Measurements from ENCODE around the gene CPEB2.

CPEB2 gene

GRCh38 chr4:15001248-15001868 lies 923 bp upstream of the CPEB2 start:
- FAIRE-seq = peak; percentile 46
- DNase-seq (ENCODE audit: insufficient read length) = peak; percentile 2
- no peak for TF ChIP-seq TAF1 (IDR thresholded peaks at IDR 0.05; ENCODE audit: borderline replicate concordance, low read depth, low read length)
- no peak for TF ChIP-seq POLR2A (IDR thresholded peaks at IDR 0.05; ENCODE audit: low read depth, low read length)
- no peak for TF ChIP-seq POLR2AphosphoS5 (IDR thresholded peaks at IDR 0.05; ENCODE audit: low read depth, low read length)

- TF ChIP-seq TAF1 (IDR thresholded peaks at IDR 0.05; ENCODE audit: borderline replicate concordance, low read depth, low read length) (peak; percentile 65; the same call in 1 of the 2 replicates), POLR2AphosphoS5 (IDR thresholded peaks at IDR 0.05; ENCODE audit: low read depth, low read length) (no peak; the same call in 1 of the 2 replicates), POLR2A (IDR thresholded peaks at IDR 0.05; ENCODE audit: low read depth, low read length) (peak; percentile 5; the same call in 1 of the 2 replicates)
- FAIRE-seq = no peak
Observed at GRCh38 chr4:15002659-15003400, 549 bp downstream of the CPEB2 start.

GRCh38 chr4:15003401-15003890 lies 1.2 kb downstream of the CPEB2 start:
- TF ChIP-seq TAF1 (IDR thresholded peaks at IDR 0.05; ENCODE audit: borderline replicate concordance, low read depth, low read length) (no peak), POLR2A (IDR thresholded peaks at IDR 0.05; ENCODE audit: low read depth, low read length) (no peak; the same call in 1 of the 2 replicates), POLR2AphosphoS5 (IDR thresholded peaks at IDR 0.05; ENCODE audit: low read depth, low read length) (no peak)
- DNase-seq (ENCODE audit: insufficient read length) (peak; percentile 31), FAIRE-seq (no peak)

More at GRCh38 chr4:15002659-15003400, 549 bp downstream of the CPEB2 start:
- peak; percentile 31 for DNase-seq (ENCODE audit: insufficient read length)

GRCh38 chr4:15003891-15004738 lies 1.8 kb downstream of the CPEB2 start:
- peak; percentile 33 for FAIRE-seq
- DNase-seq (ENCODE audit: insufficient read length) = peak; percentile 21

GRCh38 chr4:15004739-15005301 lies 2.5 kb downstream of the CPEB2 start:
- TF ChIP-seq TAF1 (IDR thresholded peaks at IDR 0.05; ENCODE audit: borderline replicate concordance, low read depth, low read length) (no peak), POLR2AphosphoS5 (IDR thresholded peaks at IDR 0.05; ENCODE audit: low read depth, low read length) (peak; percentile 48; the same call in 1 of the 2 replicates)
- DNase-seq (ENCODE audit: insufficient read length) (peak; percentile 19), FAIRE-seq (peak; percentile 57)

More at GRCh38 chr4:15003891-15004738, 1.8 kb downstream of the CPEB2 start:
- no peak for TF ChIP-seq POLR2A (IDR thresholded peaks at IDR 0.05; ENCODE audit: low read depth, low read length)
- TF ChIP-seq POLR2AphosphoS5 (IDR thresholded peaks at IDR 0.05; ENCODE audit: low read depth, low read length) = no peak
- no peak for TF ChIP-seq TAF1 (IDR thresholded peaks at IDR 0.05; ENCODE audit: borderline replicate concordance, low read depth, low read length)

- FAIRE-seq (peak; percentile 30), DNase-seq (ENCODE audit: insufficient read length) (no peak)
- TF ChIP-seq TAF1 (IDR thresholded peaks at IDR 0.05; ENCODE audit: borderline replicate concordance, low read depth, low read length) (no peak), POLR2A (IDR thresholded peaks at IDR 0.05; ENCODE audit: low read depth, low read length) (no peak), POLR2AphosphoS5 (IDR thresholded peaks at IDR 0.05; ENCODE audit: low read depth, low read length) (no peak)
Observed at GRCh38 chr4:15005474-15006115, 3.3 kb downstream of the CPEB2 start.

- TF ChIP-seq TAF1 (IDR thresholded peaks at IDR 0.05; ENCODE audit: borderline replicate concordance, low read depth, low read length) (no peak), POLR2AphosphoS5 (IDR thresholded peaks at IDR 0.05; ENCODE audit: low read depth, low read length) (no peak), POLR2A (IDR thresholded peaks at IDR 0.05; ENCODE audit: low read depth, low read length) (no peak)
- DNase-seq (ENCODE audit: insufficient read length) (no peak), FAIRE-seq (peak; percentile 70)
Observed at GRCh38 chr4:15006416-15007024, 4.2 kb downstream of the CPEB2 start.

DNA sequence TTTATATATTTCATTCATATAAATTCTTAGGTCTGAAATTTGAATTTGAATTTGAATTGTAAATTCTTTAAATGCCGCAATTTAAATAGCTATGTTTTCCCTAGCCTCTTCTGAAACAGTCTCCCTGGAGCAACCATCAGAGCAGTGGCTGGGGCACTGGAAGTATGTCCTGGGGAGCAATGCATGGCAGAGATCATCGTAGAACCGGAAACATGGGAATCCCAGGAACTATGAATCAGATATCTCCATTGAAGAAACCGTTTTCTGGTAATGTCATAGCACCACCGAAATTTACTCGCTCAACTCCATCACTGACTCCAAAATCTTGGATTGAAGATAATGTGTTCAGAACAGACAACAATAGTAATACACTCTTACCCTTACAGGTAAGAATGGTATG lies 4.9 kb downstream of the CPEB2 start:
- TF ChIP-seq TAF1 (IDR thresholded peaks at IDR 0.05; ENCODE audit: borderline replicate concordance, low read depth, low read length) (no peak), POLR2AphosphoS5 (IDR thresholded peaks at IDR 0.05; ENCODE audit: low read depth, low read length) (no peak), POLR2A (IDR thresholded peaks at IDR 0.05; ENCODE audit: low read depth, low read length) (no peak)
- FAIRE-seq = peak; percentile 76

DNA sequence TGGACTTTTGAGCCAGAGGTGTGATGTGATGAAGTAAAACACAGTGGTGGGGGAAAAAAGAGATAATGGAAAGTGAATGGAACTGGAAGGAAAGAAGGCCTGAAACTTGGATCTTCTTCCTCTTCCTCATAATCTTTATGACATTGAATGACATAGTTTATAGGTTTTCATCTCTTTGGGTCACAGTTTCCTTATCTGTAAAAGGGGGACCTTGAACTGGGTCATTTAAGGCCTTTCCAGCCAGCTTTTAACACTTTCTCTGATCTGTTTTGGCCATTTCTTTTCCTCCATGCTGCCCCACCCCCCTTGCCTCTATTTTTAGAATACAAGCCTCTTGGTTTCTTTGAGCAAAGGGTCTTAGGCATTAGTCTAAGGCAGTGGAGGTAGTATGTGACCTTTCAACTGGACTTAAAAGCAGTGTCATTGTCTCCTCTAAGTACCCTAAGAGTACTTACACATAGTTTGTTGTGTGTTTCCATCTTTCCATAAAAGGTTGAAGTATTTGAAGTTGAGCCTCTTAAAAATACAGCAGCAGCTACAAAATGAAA lies 7.8 kb downstream of the CPEB2 start:
- FAIRE-seq (no peak), DNase-seq (ENCODE audit: insufficient read length) (no peak)
- TF ChIP-seq POLR2A (IDR thresholded peaks at IDR 0.05; ENCODE audit: low read depth, low read length) = no peak
- TF ChIP-seq POLR2AphosphoS5 (IDR thresholded peaks at IDR 0.05; ENCODE audit: low read depth, low read length) = no peak
- TF ChIP-seq TAF1 (IDR thresholded peaks at IDR 0.05; ENCODE audit: borderline replicate concordance, low read depth, low read length) = no peak

More for the DNA sequence above, 4.9 kb downstream of the CPEB2 start:
- DNase-seq (ENCODE audit: insufficient read length) = no peak

GRCh38 chr4:15011166-15011565 lies 8.9 kb downstream of the CPEB2 start:
- FAIRE-seq (no peak), DNase-seq (ENCODE audit: insufficient read length) (no peak)
- TF ChIP-seq POLR2A (IDR thresholded peaks at IDR 0.05; ENCODE audit: low read depth, low read length) (no peak), POLR2AphosphoS5 (IDR thresholded peaks at IDR 0.05; ENCODE audit: low read depth, low read length) (no peak), TAF1 (IDR thresholded peaks at IDR 0.05; ENCODE audit: borderline replicate concordance, low read depth, low read length) (no peak)

Data from GM12892 (cell line).